Astrocyte (in vitro differentiated cells and primary cell): ENCODE data around the gene NUP214. TPM values are rescaled to one million over a fixed set of nuclear protein-coding genes. Genes with fewer than 3 reads are reported as not detected.
"Not testable (repeated sequence)": the region's sequence is repeated elsewhere in the genome, so short reads cannot be mapped to it uniquely, and the experiment has no call there.

Experiments used
- DNase-seq: peaks from one replicate; pipeline ENCODE4 v3.0.0-alpha.2; 2010; ENCODE audit warnings: low read depth
- FAIRE-seq: peaks from 2 replicates; lab custom pipeline; 2011; peaks lifted over from hg19 to GRCh38; lab: Jason Lieb, UNC
- H2AFZ ChIP-seq: 2 replicates; pipeline ENCODE4 v1.6.0; 2012; ENCODE audit warnings: low read depth, low read length, inconsistent platforms
- H3K27ac ChIP-seq: 2 replicates; pipeline ENCODE4 v1.5.1; 2011; ENCODE audit warnings: low read depth, low read length, inconsistent platforms
- H3K27me3 ChIP-seq: 2 replicates; pipeline ENCODE4 v1.6.0; 2011; ENCODE audit warnings: low read length, inconsistent platforms; ENCODE audit not compliant: insufficient read depth
- H3K36me3 ChIP-seq: 2 replicates; pipeline ENCODE4 v1.5.1; 2011; ENCODE audit warnings: low read length, inconsistent platforms; ENCODE audit not compliant: insufficient read depth
- H3K4me1 ChIP-seq: 2 replicates; pipeline ENCODE4 v1.5.1; 2011; ENCODE audit warnings: low read length, inconsistent platforms; ENCODE audit not compliant: insufficient read depth
- H3K4me2 ChIP-seq: 2 replicates; pipeline ENCODE4 v1.6.0; 2012; ENCODE audit warnings: low read length, inconsistent platforms
- H3K4me3 ChIP-seq: 2 replicates; pipeline ENCODE4 v1.5.1; 2011; ENCODE audit warnings: low read depth, mild to moderate bottlenecking, low read length, inconsistent platforms; ENCODE audit not compliant: insufficient read depth
- H3K79me2 ChIP-seq: 2 replicates; pipeline ENCODE4 v1.6.0; 2012; ENCODE audit warnings: mild to moderate bottlenecking, low read length, inconsistent platforms; ENCODE audit not compliant: insufficient read depth
- H3K9ac ChIP-seq: 2 replicates; pipeline ENCODE4 v1.6.0; 2012; ENCODE audit warnings: mild to moderate bottlenecking, low read length, inconsistent platforms
- H3K9me3 ChIP-seq: 2 replicates; pipeline ENCODE4 v1.5.1; 2012; ENCODE audit warnings: low read depth, mild to moderate bottlenecking, low read length, inconsistent platforms; ENCODE audit not compliant: insufficient read depth
- H4K20me1 ChIP-seq: 2 replicates; pipeline ENCODE4 v1.6.0; 2012; ENCODE audit warnings: low read length, inconsistent platforms; ENCODE audit not compliant: insufficient read depth
- H3K27ac Mint-ChIP-seq: one replicate; pipeline ENCODE4 v1.8.0; 2021; ENCODE audit warnings: mild to moderate bottlenecking, mixed read lengths; ENCODE audit not compliant: unreplicated experiment
- H3K27me3 Mint-ChIP-seq: one replicate; pipeline ENCODE4 v1.8.0; 2021; ENCODE audit warnings: low read depth, mixed read lengths; ENCODE audit not compliant: unreplicated experiment
- H3K36me3 Mint-ChIP-seq: one replicate; pipeline ENCODE4 v1.8.0; 2021; ENCODE audit warnings: low read depth, mixed read lengths; ENCODE audit not compliant: unreplicated experiment
- H3K4me1 Mint-ChIP-seq: one replicate; pipeline ENCODE4 v1.8.0; 2021; ENCODE audit warnings: low read depth, mixed read lengths; ENCODE audit not compliant: unreplicated experiment
- H3K4me3 Mint-ChIP-seq: one replicate; pipeline ENCODE4 v1.8.0; 2021; ENCODE audit warnings: mild to moderate bottlenecking, moderate library complexity, mixed read lengths; ENCODE audit not compliant: unreplicated experiment
- H3K9me3 Mint-ChIP-seq: one replicate; pipeline ENCODE4 v1.8.0; 2021; ENCODE audit warnings: mild to moderate bottlenecking, mixed read lengths; ENCODE audit not compliant: unreplicated experiment
- CTCF ChIP-seq: IDR thresholded peaks from 2 replicates; pipeline ENCODE4 v1.5.1; 2011; ENCODE audit warnings: low read depth, mild to moderate bottlenecking, inconsistent platforms, low read length, moderate library complexity; ENCODE audit not compliant: insufficient read depth
- EZH2 ChIP-seq: IDR thresholded peaks from 2 replicates; pipeline ENCODE4 v1.6.1; 2012; ENCODE audit warnings: mild to moderate bottlenecking, low read length, inconsistent platforms; ENCODE audit not compliant: insufficient read depth
- total RNA-seq: library from RNA; stranded (reverse); gene quantifications from 2 replicates; pipeline ENCODE4 v1.2.1, GENCODE V29; 2021

The NUP214 gene
- total RNA-seq, 1 donor from 2014 or later, result 30.5 TPM

- H3K9me3 ChIP-seq, result no peaks in the 10 kb centered on the region
- H3K4me1 Mint-ChIP-seq, result peaks cover 2% of the 10 kb centered on the region
- no peak for TF ChIP-seq CTCF
- TF ChIP-seq EZH2, result no peak
- H3K27ac Mint-ChIP-seq, result no peak overlapping the region
- no peak overlapping the region for H2AFZ ChIP-seq
- no peak overlapping the region for H3K27ac ChIP-seq
- no peak overlapping the region for H3K4me2 ChIP-seq
- no peaks in the 10 kb centered on the region for H3K4me1 ChIP-seq
- H3K27me3 Mint-ChIP-seq, result peaks cover 27% of the 10 kb centered on the region
- H3K36me3 ChIP-seq, result no peaks in the 10 kb centered on the region
- no peak overlapping the region for H3K9ac ChIP-seq
- no peak overlapping the region for H3K4me3 Mint-ChIP-seq
- H3K79me2 ChIP-seq, result no peaks in the 10 kb centered on the region
- no peaks in the 10 kb centered on the region for H4K20me1 ChIP-seq
- no peak overlapping the region for H3K4me3 ChIP-seq
- H3K9me3 Mint-ChIP-seq, result no peaks in the 10 kb centered on the region
- H3K36me3 Mint-ChIP-seq, result peaks cover 4% of the 10 kb centered on the region
- no peaks in the 10 kb centered on the region for H3K27me3 ChIP-seq
- no peak for FAIRE-seq
- no peak for DNase-seq
Observed at GRCh38 chr9:131270171-131271015, 145.0 kb downstream of the NUP214 start.

- not testable (repeated sequence) for FAIRE-seq, H3K4me1 Mint-ChIP-seq, H3K79me2 ChIP-seq, H2AFZ ChIP-seq, H3K4me3 ChIP-seq, H3K36me3 ChIP-seq, H3K9ac ChIP-seq, H4K20me1 ChIP-seq, H3K4me1 ChIP-seq, H3K27ac ChIP-seq, DNase-seq, H3K36me3 Mint-ChIP-seq, H3K9me3 ChIP-seq, H3K9me3 Mint-ChIP-seq, H3K4me2 ChIP-seq, H3K27me3 ChIP-seq, H3K27ac Mint-ChIP-seq, H3K4me3 Mint-ChIP-seq
- H3K27me3 Mint-ChIP-seq, result peaks cover 33% of the 10 kb centered on the region
Observed at GRCh38 chr9:131271016-131271273, 145.6 kb downstream of the NUP214 start.

- H2AFZ ChIP-seq, result no peak overlapping the region
- Mint-ChIP-seq H3K4me1 (peaks cover 2% of the 10 kb centered on the region), H3K27ac (no peak overlapping the region), H3K27me3 (peaks cover 34% of the 10 kb centered on the region), H3K9me3 (no peaks in the 10 kb centered on the region), H3K4me3 (no peak overlapping the region), H3K36me3 (peaks cover 4% of the 10 kb centered on the region)
- H3K9ac ChIP-seq, result no peak overlapping the region
- no peaks in the 10 kb centered on the region for H3K4me1 ChIP-seq
- no peaks in the 10 kb centered on the region for H3K79me2 ChIP-seq
- TF ChIP-seq EZH2 (no peak), CTCF (no peak)
- H3K27me3 ChIP-seq, result peaks cover 8% of the 10 kb centered on the region
- DNase-seq (no peak), FAIRE-seq (no peak)
- no peaks in the 10 kb centered on the region for H4K20me1 ChIP-seq
- H3K36me3 ChIP-seq, result no peaks in the 10 kb centered on the region
- no peaks in the 10 kb centered on the region for H3K9me3 ChIP-seq
- no peak overlapping the region for H3K27ac ChIP-seq
- no peak overlapping the region for H3K4me3 ChIP-seq
- no peak overlapping the region for H3K4me2 ChIP-seq
Observed at GRCh38 chr9:131271506-131271931, 146.1 kb downstream of the NUP214 start.
